ENCODE measurements around the gene TFR2.

TFR2 gene

GRCh38 chr7:100584683-100585510, 56.5 kb downstream of the TFR2 start:
- peak; percentile 52 to 73 (median 55) for DNase-seq

DNA sequence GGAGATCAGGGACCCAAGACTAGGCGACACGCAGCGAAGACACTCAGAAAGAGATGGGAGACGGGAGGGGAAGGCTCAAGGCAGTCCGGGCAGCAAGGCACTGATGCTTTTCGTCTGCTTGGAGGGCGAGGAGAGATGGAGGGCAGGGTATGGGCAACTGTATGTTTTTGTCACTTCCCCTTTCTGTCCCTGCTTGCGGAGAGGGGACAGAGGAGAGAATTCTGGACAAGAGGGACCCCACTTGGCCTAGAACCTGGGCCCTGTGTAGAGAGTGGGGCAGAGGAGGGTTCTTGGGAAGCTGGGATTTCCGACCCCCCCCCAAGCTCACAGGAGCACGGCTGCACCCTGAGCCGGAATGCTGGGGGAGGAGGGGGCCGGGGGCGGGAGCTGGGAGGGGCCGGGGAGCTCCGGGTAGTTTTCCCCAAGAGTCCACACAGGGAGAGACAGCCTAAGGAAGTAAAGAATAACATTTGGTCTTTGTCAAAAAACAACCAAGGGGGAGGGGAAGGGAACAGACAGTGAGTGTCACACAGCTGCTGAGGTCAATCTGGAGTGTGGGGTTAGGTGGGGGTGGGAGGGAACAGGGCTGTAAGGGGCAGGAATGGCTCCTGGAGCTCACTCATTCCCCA, 57.2 kb downstream of the TFR2 start:
- DNase-seq, result no peak

DNA sequence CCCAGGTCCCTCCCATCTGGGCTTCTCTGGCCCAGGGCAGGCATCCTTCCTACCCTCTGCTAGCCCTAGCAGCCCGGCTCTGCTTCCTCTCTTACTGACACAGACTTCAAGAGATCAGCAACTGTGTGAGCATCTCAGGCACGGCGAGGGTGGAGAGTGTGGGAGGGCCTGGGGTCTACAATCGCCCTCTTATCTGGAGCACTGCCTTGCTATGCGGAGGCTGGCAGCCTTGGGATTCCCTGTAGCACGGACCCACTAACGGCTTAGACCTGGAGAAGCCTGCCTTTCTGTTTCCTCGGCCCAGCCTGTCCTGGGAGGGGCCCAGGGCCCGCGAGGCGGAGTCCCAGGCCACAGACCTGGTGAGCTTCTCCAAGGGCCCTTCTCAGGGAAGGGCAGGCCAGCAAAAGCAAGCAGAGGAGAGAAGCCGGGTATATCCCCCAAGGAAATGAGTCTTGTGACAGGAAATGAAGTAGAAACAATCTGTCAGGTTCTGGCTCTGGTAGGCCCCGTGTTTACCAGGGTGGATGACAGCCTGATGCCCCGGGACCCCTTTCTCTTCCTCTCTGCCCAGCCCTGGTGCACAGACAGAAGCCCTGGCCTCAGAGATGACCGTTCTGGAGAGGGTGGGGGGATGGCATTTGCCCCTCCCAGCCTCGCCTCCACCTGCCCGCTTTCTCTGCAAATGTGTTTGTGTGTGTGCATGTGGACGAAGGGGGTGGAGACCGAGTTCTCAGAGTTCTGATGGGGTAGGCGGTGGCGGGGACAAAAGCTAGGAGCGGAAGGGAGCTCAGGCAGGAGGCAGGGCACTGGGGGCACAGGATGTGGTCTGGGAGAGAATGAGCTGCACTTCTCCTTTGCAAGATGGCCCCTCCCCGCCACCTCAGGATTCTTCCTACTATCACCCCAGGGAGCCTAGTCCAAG, 58.0 kb downstream of the TFR2 start:
- no peak for DNase-seq

GRCh38 chr7:100582650-100583049, 58.7 kb downstream of the TFR2 start:
- DNase-seq, result no peak

DNA sequence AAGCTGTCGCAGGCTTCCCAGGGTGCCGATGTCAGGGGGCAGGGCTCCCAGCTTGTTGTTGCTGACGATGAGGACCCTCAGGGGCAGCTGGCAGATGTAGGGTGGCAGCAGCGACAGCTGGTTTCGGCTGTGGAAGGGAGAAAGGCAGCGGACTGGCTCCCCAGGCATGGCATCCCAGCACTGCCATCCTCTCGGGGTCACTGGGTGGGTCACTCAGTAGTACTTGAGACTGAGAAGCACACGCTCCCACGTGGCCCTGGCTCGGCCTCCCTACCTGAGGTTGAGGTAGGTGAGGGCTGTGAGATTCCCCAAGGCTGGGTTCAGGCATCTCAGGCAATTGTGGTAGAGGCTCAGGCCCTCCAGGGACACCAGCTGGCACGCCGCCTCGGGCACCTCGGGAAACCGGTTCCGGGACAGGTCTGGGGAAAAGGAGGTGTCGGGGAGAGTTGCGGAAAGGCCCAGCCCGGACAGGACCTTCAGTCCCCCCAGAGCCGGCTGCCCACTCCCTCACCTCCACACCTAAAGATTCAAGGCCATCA, 59.2 kb downstream of the TFR2 start:
- no peak for DNase-seq

DNA sequence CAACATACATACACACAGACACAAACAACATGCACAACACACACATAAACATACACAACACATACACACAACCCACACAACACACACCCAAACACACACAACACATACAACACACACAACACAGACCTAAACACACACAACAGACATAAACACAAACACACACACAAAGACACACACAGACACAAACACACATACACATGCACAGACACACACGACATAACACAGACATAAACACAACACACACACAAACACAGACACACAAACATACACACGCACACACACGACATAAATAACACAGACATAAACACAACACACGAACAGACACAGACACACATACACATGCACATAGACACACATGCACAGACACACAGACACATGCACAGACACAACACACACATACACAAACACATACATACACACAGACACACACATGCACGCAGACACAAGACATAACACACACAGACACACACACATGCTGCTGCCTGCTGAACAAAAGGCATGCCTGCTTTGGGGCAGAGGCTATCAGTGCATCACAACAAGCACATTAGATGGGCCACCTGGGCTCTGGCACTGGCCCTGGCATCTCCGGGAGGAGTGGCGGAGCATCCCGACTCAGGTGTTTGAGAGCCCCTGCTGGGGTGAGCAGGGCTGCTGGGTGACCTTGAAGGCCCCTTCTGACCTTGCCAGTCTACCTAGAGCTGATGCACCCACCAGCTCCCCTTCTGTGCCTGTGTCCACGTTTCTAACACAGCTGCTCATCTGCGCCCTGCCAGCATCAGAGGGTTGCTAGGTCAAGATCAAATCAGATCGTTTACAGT, 60.7 kb downstream of the TFR2 start:
- DNase-seq, result no peak

- DNase-seq, result no peak
Observed at GRCh38 chr7:100578246-100579183, 62.8 kb downstream of the TFR2 start.

GRCh38 chr7:100577507-100577906, 63.8 kb downstream of the TFR2 start:
- DNase-seq, result no peak

GRCh38 chr7:100577103-100577502, 64.2 kb downstream of the TFR2 start:
- no peak for DNase-seq

DNA sequence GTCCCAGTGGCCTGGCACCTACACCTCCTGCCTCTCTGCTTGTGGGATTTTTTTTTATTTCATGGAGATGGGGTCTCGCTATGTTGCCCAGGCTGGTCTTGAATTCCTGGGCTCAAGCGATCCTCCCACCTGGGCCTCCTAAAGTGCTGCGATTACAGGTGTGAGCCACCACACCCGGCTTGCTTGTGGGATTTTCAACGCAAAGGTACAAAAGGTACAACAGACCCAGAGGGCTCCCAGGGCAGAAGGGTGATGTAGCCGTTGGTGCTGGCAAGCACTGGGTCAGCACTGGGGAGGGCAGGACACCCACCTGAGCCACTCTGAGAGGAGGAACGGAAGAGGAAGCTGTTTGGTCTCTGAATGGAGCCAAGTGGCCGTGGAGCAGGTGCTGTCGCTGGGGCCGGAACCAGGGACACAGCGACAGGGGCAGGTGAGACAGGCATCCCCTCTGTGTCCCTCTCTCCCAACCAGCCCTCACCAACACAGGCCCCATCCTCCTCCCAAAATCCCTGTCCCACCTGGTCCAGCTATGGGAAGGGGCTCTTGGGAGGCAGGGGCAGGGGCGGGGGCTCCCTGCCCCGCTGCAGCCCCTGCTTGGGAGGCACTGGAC, 64.9 kb downstream of the TFR2 start:
- DNase-seq, result no peak

DNA sequence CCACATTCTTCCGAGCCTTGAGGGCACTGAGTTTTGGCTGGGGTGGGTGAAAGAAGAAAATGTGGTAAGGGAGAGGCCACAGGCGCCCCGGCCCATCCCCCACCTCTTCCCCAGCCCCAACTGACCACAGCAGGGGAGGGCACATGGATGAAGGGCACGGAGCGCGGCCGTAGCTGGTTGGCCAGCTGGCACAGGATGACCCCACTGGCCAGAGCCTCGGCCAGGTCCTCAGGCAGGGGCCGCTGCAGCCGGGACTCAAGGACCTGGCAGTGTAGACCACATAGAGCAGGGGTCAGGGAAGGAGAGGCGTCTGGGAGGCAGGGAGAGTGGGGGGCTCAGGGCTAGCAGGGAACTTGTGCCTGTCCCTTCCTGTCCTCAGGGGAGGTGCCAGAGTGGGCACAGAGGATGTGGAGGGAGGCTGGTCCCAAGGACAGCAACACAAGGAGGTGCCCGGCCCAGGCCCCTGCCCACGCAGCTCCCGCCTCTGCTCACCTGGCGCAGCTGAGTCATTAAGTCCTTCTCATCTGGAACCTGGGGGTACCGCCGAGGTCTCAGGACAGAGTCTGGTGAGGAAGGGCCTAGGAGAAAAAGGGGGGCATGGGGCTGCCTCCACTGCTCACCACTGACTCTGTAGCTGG, 65.5 kb downstream of the TFR2 start:
- DNase-seq, result no peak

GRCh38 chr7:100575206-100575631, 66.1 kb downstream of the TFR2 start:
- no peak for DNase-seq

- no peak for DNase-seq
Observed at GRCh38 chr7:100574362-100575205, 66.8 kb downstream of the TFR2 start.

DNA sequence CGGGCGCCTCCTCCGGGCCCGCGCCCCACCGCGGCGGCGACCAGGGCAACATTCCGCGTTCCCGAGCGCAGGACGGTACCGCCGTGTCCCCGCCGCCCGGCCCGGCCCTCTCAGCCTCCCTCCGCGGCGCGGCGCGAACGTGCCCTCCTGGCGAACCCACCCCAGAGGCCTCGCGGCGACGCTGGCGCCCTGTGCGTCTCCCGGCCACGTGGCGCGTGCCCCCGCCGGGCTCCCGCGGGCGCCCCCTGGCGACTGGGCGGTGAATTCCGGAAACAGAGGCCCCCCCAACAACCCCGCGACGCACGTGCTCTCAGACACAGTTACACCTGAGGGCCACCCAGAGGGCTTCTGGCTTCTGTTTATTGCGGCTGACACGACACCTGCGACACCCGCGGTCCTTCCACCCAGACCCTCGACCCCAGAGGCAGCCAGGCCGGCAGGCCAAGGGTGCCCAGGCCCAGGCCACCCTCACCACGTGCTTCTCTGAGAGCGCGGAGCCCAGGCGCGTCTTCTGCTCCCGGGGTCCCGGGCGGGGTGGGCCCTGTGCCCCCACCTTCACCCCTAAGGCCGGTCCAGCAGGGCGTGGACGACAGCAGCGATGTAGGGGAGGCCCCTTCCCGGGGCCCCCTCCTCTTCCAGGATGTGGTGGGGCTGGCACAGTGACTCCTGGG, 67.5 kb downstream of the TFR2 start, which contains the start of gene SAP25:
Gene SAP25, minus strand, starts transcription at position 210 of the 671 bp plus-strand sequence. Its CDS starts 158 bp downstream, at position 52.
- no peak for DNase-seq

- DNase-seq, result no peak
Observed at GRCh38 chr7:100572949-100573675, 68.2 kb downstream of the TFR2 start.

DNA sequence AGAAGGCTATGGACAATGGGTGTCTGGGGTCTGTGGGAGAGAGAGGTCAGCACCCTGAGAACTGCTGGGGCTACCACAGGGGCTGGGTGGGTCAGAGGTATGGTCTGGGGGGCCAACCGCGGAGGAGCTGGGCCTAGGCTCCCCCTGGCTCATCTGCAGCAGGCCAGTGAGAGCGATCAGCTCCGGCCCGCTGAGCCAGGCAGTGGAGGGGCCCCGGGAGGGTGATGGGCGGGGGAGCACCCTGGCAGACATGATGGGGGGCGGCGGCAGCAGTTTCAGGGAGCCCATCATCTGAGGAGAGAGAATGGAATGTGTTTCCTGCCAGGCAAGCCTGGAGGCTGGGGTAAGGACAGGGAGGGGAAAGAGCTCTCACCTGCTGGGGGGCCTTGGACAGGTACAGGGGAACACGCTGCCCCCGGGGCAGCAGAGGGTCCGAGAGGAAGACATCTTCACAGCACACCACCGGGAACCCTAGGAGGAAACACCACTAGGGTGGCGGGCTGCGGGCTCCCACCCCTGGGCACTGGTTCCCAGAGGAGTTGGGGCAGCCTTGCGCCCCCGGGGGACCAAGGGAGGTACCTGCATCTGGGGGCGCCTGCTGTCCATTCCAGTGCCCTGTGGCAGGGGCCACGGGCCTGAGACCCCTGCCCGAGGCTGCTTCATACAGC, 68.9 kb downstream of the TFR2 start:
- DNase-seq, result no peak

- DNase-seq, result no peak
Observed at GRCh38 chr7:100571829-100572116, 69.6 kb downstream of the TFR2 start.

Data from NCI-H1417 (cell line).